Brain microvascular endothelial cell (primary cell): ENCODE measurements around the gene RUVBL2.

Experiments
- DNase-seq: peaks from one replicate; pipeline ENCODE4 v3.0.0-alpha.2; 2020
- H3K27ac ChIP-seq: fragments of 250-450 bp; sonication (Bioruptor Pico); 2 replicates; pipeline ENCODE4 v1.5.1; 2020; ENCODE audit warnings: mild to moderate bottlenecking, moderate library complexity
- H3K27me3 ChIP-seq: fragments of 250-450 bp; sonication (Bioruptor Pico); replicated peaks from 2 replicates; pipeline ENCODE4 v1.5.1; 2020; ENCODE audit warnings: mild to moderate bottlenecking
- H3K36me3 ChIP-seq: fragments of 250-450 bp; sonication (Bioruptor Pico); replicated peaks from 2 replicates; pipeline ENCODE4 v1.5.1; 2020; ENCODE audit warnings: mild to moderate bottlenecking
- H3K4me3 ChIP-seq: 2 replicates; pipeline ENCODE4 v1.5.1; 2011; ENCODE audit warnings: low read depth, mild to moderate bottlenecking, control low read depth, low read length, moderate library complexity
- CTCF ChIP-seq: IDR thresholded peaks from 2 replicates; pipeline ENCODE4 v1.5.1; 2011; ENCODE audit warnings: low read depth, mild to moderate bottlenecking, moderate library complexity, low read length, control low read depth, inconsistent platforms; ENCODE audit errors: missing control alignments
- in situ Hi-C: cut with HindIII; loops from 2 replicates; pipeline ENCODE4 v1.10.0; 2017; ENCODE audit warnings: low sequenced_read_pairs, low pct_ligation_motif_present

RUVBL2 gene

GRCh38 chr19:49061000-49061399, 67.3 kb downstream of the RUVBL2 start:
- DNase-seq = no peak
- TF ChIP-seq CTCF = no peak
- no peak overlapping the region for H3K4me3 ChIP-seq
- H3K27ac ChIP-seq = no peak overlapping the region
- no peaks in the 10 kb centered on the region for H3K36me3 ChIP-seq
- in situ Hi-C loops = no loop called here
- H3K27me3 ChIP-seq = peaks cover 4% of the 10 kb centered on the region

- Histone ChIP-seq H3K36me3 (no peaks in the 10 kb centered on the region), H3K27me3 (peaks cover 8% of the 10 kb centered on the region)
These were observed 67.8 kb downstream of the RUVBL2 start for GRCh38 chr19:49061445-49061844.

GRCh38 chr19:49064029-49064629, 70.4 kb downstream of the RUVBL2 start:
- DNase-seq = no peak
- no peak overlapping the region for H3K27ac ChIP-seq
- H3K36me3 ChIP-seq = no peaks in the 10 kb centered on the region
- in situ Hi-C loops = no loop called here
- H3K4me3 ChIP-seq = no peak overlapping the region
- no peak for TF ChIP-seq CTCF
- H3K27me3 ChIP-seq = peaks cover 8% of the 10 kb centered on the region

More at GRCh38 chr19:49061445-49061844, 67.8 kb downstream of the RUVBL2 start:
- DNase-seq = no peak
- Histone ChIP-seq H3K27ac (no peak overlapping the region), H3K4me3 (no peak overlapping the region)
- in situ Hi-C loops = no loop called here
- TF ChIP-seq CTCF = no peak

- peaks cover 8% of the 10 kb centered on the region for H3K27me3 ChIP-seq
- in situ Hi-C loops = no loop called here
- H3K36me3 ChIP-seq = no peaks in the 10 kb centered on the region
- no peak for DNase-seq
- H3K4me3 ChIP-seq = peak within 1 kb of the TSS; percentile 29
- H3K27ac ChIP-seq = no peak within 1 kb of the TSS
- no peak for TF ChIP-seq CTCF
These were observed 71.3 kb downstream of the RUVBL2 start, which contains the start of gene NTF4 for GRCh38 chr19:49064768-49065611. Gene NTF4 (minus strand): TSS chr19:49064818. CDS start chr19:49061997, 2,821 bp downstream.
